ENCODE data around the gene FRMD5. TPM values are rescaled to one million over a fixed set of nuclear protein-coding genes. Genes with fewer than 3 reads are reported as not detected.
A peak's percentile ranks its signal among the peaks of the same experiment; 100 is the strongest.

FRMD5 gene
- total RNA-seq, 1 experiment from 2014 or later = 27.2 TPM

- CTCF ChIA-PET = no interaction called here
- POLR2A ChIA-PET = no interaction called here
- no peak for ATAC-seq
- Histone ChIP-seq H3K9me3 (ENCODE audit: control insufficient read depth in 1 of 2, insufficient read depth in 1 of 2, low read depth in 1 of 2, low read length in 2 of 2) (no peaks in the 10 kb centered on the region), H3K79me2 (ENCODE audit: insufficient read depth, low read length) (peaks cover 15% of the 10 kb centered on the region), H2AFZ (ENCODE audit: low read depth, low read length, poor library complexity, severe bottlenecking) (no peak overlapping the region), H3K36me3 (ENCODE audit: control insufficient read depth in 1 of 2, insufficient read depth in 2 of 2, low read length in 2 of 2) (no peaks in the 10 kb centered on the region), H3K4me2 (ENCODE audit: low read length) (no peak overlapping the region), H3K4me1 (ENCODE audit: control insufficient read depth in 1 of 2, insufficient read depth in 2 of 2, low read length in 2 of 2) (no peaks in the 10 kb centered on the region), H3K27me3 (ENCODE audit: insufficient read depth, low read length) (no peaks in the 10 kb centered on the region), H3K27ac (ENCODE audit: low read depth, low read length) (no peak overlapping the region), H3K9me2 (ENCODE audit: insufficient read depth) (no peaks in the 10 kb centered on the region), H3K9ac (ENCODE audit: low read length) (no peak overlapping the region), H3K4me3 (replicated peaks in 1 of 2; ENCODE audit: low read depth in 1 of 2, low read length in 2 of 2) (no peak overlapping the region), H4K20me1 (ENCODE audit: insufficient read depth) (no peaks in the 10 kb centered on the region)
- no peak for DNase-seq (ENCODE audit: low read depth, low spot score)
- intact Hi-C loops (cut with micrococcal nuclease) = no loop called here
- no peak for TF ChIP-seq POLR2AphosphoS5 (IDR thresholded peaks at IDR 0.05; ENCODE audit: low read depth, low read length)
- no peak for TF ChIP-seq SIN3A (IDR thresholded peaks at IDR 0.05; ENCODE audit: low read depth)
- no peak for TF ChIP-seq ZNF274 (IDR thresholded peaks at IDR 0.05; ENCODE audit: low read depth, low read length)
- no peak for TF ChIP-seq EZH2 (IDR thresholded peaks at IDR 0.05)
- no peak for TF ChIP-seq ATF3 (IDR thresholded peaks at IDR 0.05)
- no peak for TF ChIP-seq POLR2A (IDR thresholded peaks at IDR 0.05; ENCODE audit: borderline replicate concordance, extremely low read depth, insufficient read depth, insufficient read length)
- TF ChIP-seq SP1 (IDR thresholded peaks at IDR 0.05; ENCODE audit: low read depth) = no peak
- TF ChIP-seq EZH2phosphoT487 (IDR thresholded peaks at IDR 0.05; ENCODE audit: borderline replicate concordance) = no peak
- TF ChIP-seq ELF1 (IDR thresholded peaks at IDR 0.05; ENCODE audit: borderline replicate concordance, low read depth) = no peak
- BruUV-seq (replicated peaks) = no TSS peak
- RAD21 ChIA-PET (ENCODE audit: low non-redundant PET in 1 of 2, low total read pairs in 2 of 2, uncharacterized antibody in 2 of 2, unreplicated experiment in 2 of 2) = no interaction called here
These were observed 228.4 kb downstream of the FRMD5 start for GRCh38 chr15:43966646-43967045.

- POLR2A ChIA-PET = no interaction called here
- Histone ChIP-seq H2AFZ (ENCODE audit: low read depth, low read length, poor library complexity, severe bottlenecking) (no peak overlapping the region), H3K9me3 (ENCODE audit: control insufficient read depth in 1 of 2, insufficient read depth in 1 of 2, low read depth in 1 of 2, low read length in 2 of 2) (no peaks in the 10 kb centered on the region), H3K27me3 (ENCODE audit: insufficient read depth, low read length) (no peaks in the 10 kb centered on the region), H3K4me1 (ENCODE audit: control insufficient read depth in 1 of 2, insufficient read depth in 2 of 2, low read length in 2 of 2) (peaks cover 8 to 14% of the 10 kb centered on the region in 2 experiments), H3K4me2 (ENCODE audit: low read length) (peak overlapping the region; percentile 26; the same call in 1 of the 2 replicates), H3K4me3 (replicated peaks in 1 of 2; ENCODE audit: low read depth in 1 of 2, low read length in 2 of 2) (no peak overlapping the region), H3K27ac (ENCODE audit: low read depth, low read length) (no peak overlapping the region), H4K20me1 (ENCODE audit: insufficient read depth) (peaks cover 3% of the 10 kb centered on the region; the same call in 1 of the 2 replicates), H3K9ac (ENCODE audit: low read length) (no peak overlapping the region), H3K36me3 (ENCODE audit: control insufficient read depth in 1 of 2, insufficient read depth in 2 of 2, low read length in 2 of 2) (no peaks in the 10 kb centered on the region), H3K79me2 (ENCODE audit: insufficient read depth, low read length) (peaks cover 43% of the 10 kb centered on the region), H3K9me2 (ENCODE audit: insufficient read depth) (no peaks in the 10 kb centered on the region)
- no TSS peak for BruUV-seq (replicated peaks)
- intact Hi-C loops (cut with micrococcal nuclease) = no loop called here
- ATAC-seq (peak; percentile 47), DNase-seq (ENCODE audit: low read depth, low spot score) (peak; percentile 13)
- no peak for TF ChIP-seq TCF7L2 (IDR thresholded peaks at IDR 0.05; ENCODE audit: borderline replicate concordance, extremely low read depth, insufficient read depth, insufficient read length)
- peak; percentile 24; the same call in 1 of the 2 replicates for TF ChIP-seq FOSL1 (IDR thresholded peaks at IDR 0.05; ENCODE audit: low read depth)
- RAD21 ChIA-PET (ENCODE audit: low non-redundant PET in 1 of 2, low total read pairs in 2 of 2, uncharacterized antibody in 2 of 2, unreplicated experiment in 2 of 2) = no interaction called here
- CTCF ChIA-PET = no interaction called here
These were observed 236.2 kb downstream of the FRMD5 start for GRCh38 chr15:43958861-43959330.
